Stimulated activated CD8-positive, alpha-beta memory T cell treated with anti-CD3 and anti-CD28 coated beads, Interleukin-7, amount 100 ng/mL, for 24 hours (primary cell): ENCODE data around the gene DDX56.

Source experiments
- DNase-seq: peaks from one replicate; pipeline ENCODE4 v3.0.0-alpha.2; 2020; ENCODE audit warnings: low read depth

DDX56 gene

GRCh38 chr7:44595934-44596635 is 22.4 kb upstream of the DDX56 start:
- DNase-seq, result no peak

GRCh38 chr7:44590910-44591309 is 17.2 kb upstream of the DDX56 start:
- DNase-seq, result no peak

- DNase-seq, result peak; percentile 21
Measured at GRCh38 chr7:44587843-44588711, 14.4 kb upstream of the DDX56 start.

- DNase-seq, result no peak
Measured at GRCh38 chr7:44583146-44583865, 9.6 kb upstream of the DDX56 start.

- DNase-seq, result peak; percentile 100
Measured at GRCh38 chr7:44581879-44582603, 8.3 kb upstream of the DDX56 start, which contains the start of gene TMED4. TSS of gene TMED4 (minus strand) at chr7:44582231. CDS start at chr7:44582206, 25 bp downstream.

- no peak for DNase-seq
Measured at GRCh38 chr7:44580945-44581878, 7.5 kb upstream of the DDX56 start.

GRCh38 chr7:44576228-44576627 is 2.5 kb upstream of the DDX56 start:
- DNase-seq, result no peak

GRCh38 chr7:44575054-44575453 is 1.3 kb upstream of the DDX56 start:
- DNase-seq, result no peak

- DNase-seq, result no peak
Measured at GRCh38 chr7:44574287-44574872, 672 bp upstream of the DDX56 start.

GRCh38 chr7:44572771-44573170 is 937 bp downstream of the DDX56 start:
- DNase-seq, result no peak

GRCh38 chr7:44569959-44570358 is 3.7 kb downstream of the DDX56 start:
- DNase-seq, result no peak

- DNase-seq, result no peak
Measured at GRCh38 chr7:44568771-44569560, 4.7 kb downstream of the DDX56 start.

GRCh38 chr7:44567884-44568283 is 5.8 kb downstream of the DDX56 start:
- DNase-seq, result no peak

- no peak for DNase-seq
Measured at GRCh38 chr7:44566680-44567079, 7.0 kb downstream of the DDX56 start.

- DNase-seq, result no peak
Measured at GRCh38 chr7:44565795-44566559, 7.7 kb downstream of the DDX56 start.

GRCh38 chr7:44565097-44565794 is 8.5 kb downstream of the DDX56 start:
- peak; percentile 31 for DNase-seq

GRCh38 chr7:44564606-44565005 is 9.1 kb downstream of the DDX56 start:
- DNase-seq, result no peak

GRCh38 chr7:44563171-44563679 is 10.5 kb downstream of the DDX56 start:
- no peak for DNase-seq
